ENCODE results near the gene TTC22.

Gene TTC22

DNA sequence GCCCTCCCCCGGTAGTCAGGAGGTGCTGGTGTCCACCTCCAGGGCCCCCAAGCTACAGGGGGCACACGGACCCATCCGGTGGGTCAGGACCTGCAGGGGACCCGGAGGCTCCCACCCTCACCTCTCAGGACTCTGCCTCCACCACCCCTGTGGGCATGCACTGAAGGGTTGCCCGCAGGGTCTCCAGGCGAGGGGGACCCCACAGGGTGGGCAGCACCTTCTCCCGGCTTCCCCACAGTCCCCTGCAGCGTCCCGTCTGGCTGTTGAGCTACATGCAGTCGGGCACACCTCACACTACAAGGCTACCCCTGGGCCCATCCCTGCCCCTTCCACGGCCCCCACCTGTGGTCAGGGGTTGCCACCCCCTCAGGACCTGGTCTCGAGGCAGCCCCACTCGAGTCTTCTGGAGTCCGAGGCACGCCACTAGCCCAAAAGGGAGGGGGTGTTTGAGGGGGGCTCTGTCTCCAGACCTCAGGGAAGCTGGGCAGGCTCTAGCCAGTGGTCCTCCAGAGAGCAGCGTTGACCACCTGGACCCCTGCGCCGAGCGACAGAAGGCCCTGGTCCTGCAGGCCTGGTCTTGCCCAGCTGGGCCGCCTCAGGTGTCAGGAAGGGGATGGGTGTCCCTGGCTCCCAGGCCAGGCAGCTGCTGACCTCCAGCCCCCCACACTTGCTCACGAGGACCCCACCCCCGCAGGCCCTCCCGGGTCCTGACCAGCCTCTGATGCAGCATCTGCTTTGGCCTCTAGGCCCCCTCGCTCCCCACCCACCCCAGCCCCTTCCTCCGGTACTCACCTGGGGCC lies 46.4 kb downstream of the TTC22 start:
- no peak for DNase-seq
- Histone ChIP-seq H2BK5ac (ENCODE audit: low read length) (no peak overlapping the region), H2BK15ac (replicated peaks; ENCODE audit: low read depth) (no peak overlapping the region), H2AK5ac (ENCODE audit: low read length) (no peak overlapping the region), H3K79me1 (ENCODE audit: low read length) (no peaks in the 10 kb centered on the region), H3K9ac (ENCODE audit: low read length) (no peak overlapping the region), H3K27ac (ENCODE audit: low read depth, low read length) (no peak overlapping the region), H3K4me1 (ENCODE audit: control insufficient read depth, low read depth, low read length) (peaks cover 3% of the 10 kb centered on the region), H4K5ac (ENCODE audit: low read length) (no peak overlapping the region), H2BK120ac (ENCODE audit: low read depth, low read length) (no peak overlapping the region), H3K79me2 (ENCODE audit: control insufficient read depth, insufficient read depth, low read length) (no peaks in the 10 kb centered on the region), H4K8ac (ENCODE audit: low read depth, low read length) (no peak overlapping the region), H3K4ac (ENCODE audit: low read depth, low read length) (no peak overlapping the region), H3K18ac (ENCODE audit: low read length) (no peak overlapping the region), H3K36me3 (ENCODE audit: control insufficient read depth, insufficient read depth, low read length) (no peaks in the 10 kb centered on the region), H3K4me2 (ENCODE audit: low read length) (no peak overlapping the region), H3K4me3 (ENCODE audit: low read length) (no peak overlapping the region), H3K27me3 (ENCODE audit: insufficient read depth, low read length, poor library complexity) (no peaks in the 10 kb centered on the region), H3K56ac (ENCODE audit: low read length) (no peak overlapping the region), H3K23ac (ENCODE audit: low read length) (no peak overlapping the region)
- no CpG with 5 or more reads among the region's 25 CpGs for WGBS (ENCODE audit: extremely low coverage, insufficient coverage, low lambda C conversion rate)

DNA sequence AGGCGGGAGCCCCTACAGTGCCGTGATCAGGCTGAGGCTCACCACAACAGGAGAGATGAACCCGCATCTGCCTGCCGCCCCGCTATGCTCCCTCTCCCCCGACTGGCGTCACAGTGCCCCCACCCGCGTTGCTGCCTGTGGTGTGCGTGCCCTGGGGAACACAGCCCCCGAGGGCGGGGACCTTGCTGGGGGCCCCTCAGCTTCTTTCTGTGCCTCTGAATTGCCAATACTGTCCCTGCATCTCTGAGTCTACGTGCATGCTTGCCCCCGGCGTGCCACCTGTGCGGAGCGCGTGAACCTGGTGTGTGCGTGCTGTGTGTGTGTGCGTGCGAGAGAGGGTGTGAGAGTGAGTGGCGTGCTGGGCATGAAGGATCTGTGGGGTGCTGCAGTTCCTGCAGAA lies 47.1 kb downstream of the TTC22 start:
- no peak overlapping the region for H3K4me3 ChIP-seq (ENCODE audit: low read length)
- H3K4me1 ChIP-seq (ENCODE audit: control insufficient read depth, low read depth, low read length) = peaks cover 3% of the 10 kb centered on the region
- no peak for DNase-seq
- H3K79me2 ChIP-seq (ENCODE audit: control insufficient read depth, insufficient read depth, low read length) = no peaks in the 10 kb centered on the region
- H3K4me2 ChIP-seq (ENCODE audit: low read length) = no peak overlapping the region
- H2AK5ac ChIP-seq (ENCODE audit: low read length) = no peak overlapping the region
- H3K4ac ChIP-seq (ENCODE audit: low read depth, low read length) = no peak overlapping the region
- H3K9ac ChIP-seq (ENCODE audit: low read length) = no peak overlapping the region
- H2BK5ac ChIP-seq (ENCODE audit: low read length) = no peak overlapping the region
- no peaks in the 10 kb centered on the region for H3K27me3 ChIP-seq (ENCODE audit: insufficient read depth, low read length, poor library complexity)
- no peak overlapping the region for H3K56ac ChIP-seq (ENCODE audit: low read length)
- no peak overlapping the region for H2BK120ac ChIP-seq (ENCODE audit: low read depth, low read length)
- H3K79me1 ChIP-seq (ENCODE audit: low read length) = no peaks in the 10 kb centered on the region
- no peak overlapping the region for H4K8ac ChIP-seq (ENCODE audit: low read depth, low read length)
- H3K18ac ChIP-seq (ENCODE audit: low read length) = no peak overlapping the region
- no CpG with 5 or more reads among the region's 22 CpGs for WGBS (ENCODE audit: extremely low coverage, insufficient coverage, low lambda C conversion rate)
- no peak overlapping the region for H4K5ac ChIP-seq (ENCODE audit: low read length)
- H3K27ac ChIP-seq (ENCODE audit: low read depth, low read length) = no peak overlapping the region
- no peak overlapping the region for H3K23ac ChIP-seq (ENCODE audit: low read length)
- H3K36me3 ChIP-seq (ENCODE audit: control insufficient read depth, insufficient read depth, low read length) = no peaks in the 10 kb centered on the region
- no peak overlapping the region for H2BK15ac ChIP-seq (replicated peaks; ENCODE audit: low read depth)

GRCh38 chr1:54751426-54751825 lies 49.7 kb downstream of the TTC22 start:
- Histone ChIP-seq H3K4me2 (ENCODE audit: low read length) (no peak overlapping the region), H3K79me1 (ENCODE audit: low read length) (no peaks in the 10 kb centered on the region), H3K9ac (ENCODE audit: low read length) (no peak overlapping the region), H3K23ac (ENCODE audit: low read length) (no peak overlapping the region), H3K4me1 (ENCODE audit: control insufficient read depth, low read depth, low read length) (peaks cover 3% of the 10 kb centered on the region), H3K4me3 (ENCODE audit: low read length) (no peak overlapping the region), H3K79me2 (ENCODE audit: control insufficient read depth, insufficient read depth, low read length) (no peaks in the 10 kb centered on the region), H2BK5ac (ENCODE audit: low read length) (no peak overlapping the region), H3K56ac (ENCODE audit: low read length) (no peak overlapping the region), H2AK5ac (ENCODE audit: low read length) (no peak overlapping the region), H3K4ac (ENCODE audit: low read depth, low read length) (no peak overlapping the region), H3K27me3 (ENCODE audit: insufficient read depth, low read length, poor library complexity) (no peaks in the 10 kb centered on the region), H4K5ac (ENCODE audit: low read length) (no peak overlapping the region), H3K27ac (ENCODE audit: low read depth, low read length) (no peak overlapping the region), H3K18ac (ENCODE audit: low read length) (no peak overlapping the region), H3K36me3 (ENCODE audit: control insufficient read depth, insufficient read depth, low read length) (no peaks in the 10 kb centered on the region), H4K8ac (ENCODE audit: low read depth, low read length) (no peak overlapping the region), H2BK120ac (ENCODE audit: low read depth, low read length) (no peak overlapping the region), H2BK15ac (replicated peaks; ENCODE audit: low read depth) (no peak overlapping the region)
- WGBS (ENCODE audit: extremely low coverage, insufficient coverage, low lambda C conversion rate) = 100% methylated on average over 1 of the region's 4 CpGs
- DNase-seq = no peak

DNA sequence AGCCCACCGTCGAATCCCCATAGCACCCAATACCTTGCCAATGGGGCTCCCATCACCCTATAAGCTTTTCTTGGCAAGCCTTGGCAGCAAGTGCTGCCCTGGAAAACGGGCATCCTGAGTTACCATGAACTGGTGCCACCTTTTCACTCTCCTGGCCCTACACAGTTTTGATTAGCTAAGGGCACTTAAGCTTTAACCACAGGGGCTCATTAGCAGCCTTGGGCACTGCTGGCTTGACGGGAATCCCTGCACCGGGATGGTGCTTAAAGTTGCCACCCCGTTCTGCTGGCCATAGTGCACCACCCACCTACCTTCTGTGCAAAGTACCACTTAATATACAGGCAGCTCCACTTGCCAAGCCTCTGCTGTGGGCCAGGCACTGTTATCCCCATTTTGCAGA lies 50.5 kb downstream of the TTC22 start:
- H3K4ac ChIP-seq (ENCODE audit: low read depth, low read length) = no peak overlapping the region
- no peak overlapping the region for H3K4me3 ChIP-seq (ENCODE audit: low read length)
- H4K5ac ChIP-seq (ENCODE audit: low read length) = no peak overlapping the region
- no CpG with 5 or more reads among the region's 6 CpGs for WGBS (ENCODE audit: extremely low coverage, insufficient coverage, low lambda C conversion rate)
- no peak overlapping the region for H3K56ac ChIP-seq (ENCODE audit: low read length)
- H2AK5ac ChIP-seq (ENCODE audit: low read length) = no peak overlapping the region
- H3K18ac ChIP-seq (ENCODE audit: low read length) = no peak overlapping the region
- DNase-seq = no peak
- peaks cover 3% of the 10 kb centered on the region for H3K4me1 ChIP-seq (ENCODE audit: control insufficient read depth, low read depth, low read length)
- H2BK120ac ChIP-seq (ENCODE audit: low read depth, low read length) = no peak overlapping the region
- no peaks in the 10 kb centered on the region for H3K27me3 ChIP-seq (ENCODE audit: insufficient read depth, low read length, poor library complexity)
- no peaks in the 10 kb centered on the region for H3K79me2 ChIP-seq (ENCODE audit: control insufficient read depth, insufficient read depth, low read length)
- no peak overlapping the region for H3K27ac ChIP-seq (ENCODE audit: low read depth, low read length)
- H4K8ac ChIP-seq (ENCODE audit: low read depth, low read length) = no peak overlapping the region
- H2BK15ac ChIP-seq (replicated peaks; ENCODE audit: low read depth) = no peak overlapping the region
- H3K4me2 ChIP-seq (ENCODE audit: low read length) = no peak overlapping the region
- no peaks in the 10 kb centered on the region for H3K36me3 ChIP-seq (ENCODE audit: control insufficient read depth, insufficient read depth, low read length)
- no peak overlapping the region for H3K9ac ChIP-seq (ENCODE audit: low read length)
- no peak overlapping the region for H2BK5ac ChIP-seq (ENCODE audit: low read length)
- H3K79me1 ChIP-seq (ENCODE audit: low read length) = no peaks in the 10 kb centered on the region
- H3K23ac ChIP-seq (ENCODE audit: low read length) = no peak overlapping the region

DNA sequence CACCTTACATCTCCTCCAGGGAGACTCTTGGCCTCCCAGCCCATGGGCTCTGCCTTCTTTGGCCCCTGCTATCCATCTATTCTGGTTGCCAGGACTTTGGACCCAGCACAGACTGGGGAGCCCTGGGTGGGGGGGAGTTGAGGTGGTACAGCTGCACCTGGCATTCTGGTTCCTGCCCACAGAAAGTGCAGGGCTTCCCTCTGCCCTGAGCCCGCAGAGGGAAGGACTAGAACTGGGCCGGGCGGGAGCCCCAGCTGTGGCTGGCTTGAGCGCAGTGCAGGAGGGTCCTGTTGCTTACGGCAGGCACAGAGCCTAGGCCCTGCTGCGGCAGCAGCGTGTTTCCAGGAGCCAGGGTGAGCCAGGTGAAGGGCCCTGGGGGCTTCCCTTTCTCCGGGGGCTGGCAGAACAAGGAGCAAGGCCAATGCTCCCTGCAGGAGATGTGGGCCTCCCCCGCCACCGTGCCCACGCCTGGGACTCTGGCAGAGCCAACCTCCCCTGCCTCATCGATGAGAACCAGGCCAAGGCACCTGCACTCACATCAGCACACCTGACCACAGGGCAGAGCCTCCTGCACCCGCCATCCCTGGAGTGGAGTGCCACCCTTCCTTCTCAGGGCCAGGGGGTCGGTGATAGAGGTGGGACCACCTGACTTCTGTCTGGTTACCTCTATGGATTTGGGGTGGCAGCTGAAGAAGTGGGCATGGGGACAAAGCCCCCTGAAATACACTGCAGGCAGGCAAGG lies 52.9 kb downstream of the TTC22 start:
- Histone ChIP-seq H3K27ac (ENCODE audit: low read depth, low read length) (no peak overlapping the region), H3K79me1 (ENCODE audit: low read length) (no peaks in the 10 kb centered on the region), H3K9ac (ENCODE audit: low read length) (no peak overlapping the region), H3K27me3 (ENCODE audit: insufficient read depth, low read length, poor library complexity) (no peaks in the 10 kb centered on the region), H2BK5ac (ENCODE audit: low read length) (no peak overlapping the region), H3K56ac (ENCODE audit: low read length) (no peak overlapping the region), H3K4me2 (ENCODE audit: low read length) (no peak overlapping the region), H3K36me3 (ENCODE audit: control insufficient read depth, insufficient read depth, low read length) (no peaks in the 10 kb centered on the region), H2AK5ac (ENCODE audit: low read length) (no peak overlapping the region), H4K5ac (ENCODE audit: low read length) (no peak overlapping the region), H3K4ac (ENCODE audit: low read depth, low read length) (no peak overlapping the region), H3K79me2 (ENCODE audit: control insufficient read depth, insufficient read depth, low read length) (no peaks in the 10 kb centered on the region), H3K18ac (ENCODE audit: low read length) (no peak overlapping the region), H4K8ac (ENCODE audit: low read depth, low read length) (no peak overlapping the region), H2BK120ac (ENCODE audit: low read depth, low read length) (no peak overlapping the region), H2BK15ac (replicated peaks; ENCODE audit: low read depth) (no peak overlapping the region), H3K4me3 (ENCODE audit: low read length) (no peak overlapping the region), H3K23ac (ENCODE audit: low read length) (no peak overlapping the region), H3K4me1 (ENCODE audit: control insufficient read depth, low read depth, low read length) (peaks cover 3% of the 10 kb centered on the region)
- no CpG with 5 or more reads among the region's 14 CpGs for WGBS (ENCODE audit: extremely low coverage, insufficient coverage, low lambda C conversion rate)
- no peak for DNase-seq

Data from mesendoderm (in vitro differentiated cells).